ENCODE measurements around the gene FTO. TPM values are rescaled to one million over a fixed set of nuclear protein-coding genes. Genes with fewer than 3 reads are reported as not detected.

The FTO gene
- total RNA-seq, 1 donor from 2014 or later, result 50.2 TPM

GRCh38 chr16:54053891-54054820 is 350.2 kb downstream of the FTO start:
- Histone ChIP-seq H3K4me3 (no peak overlapping the region), H3K36me3 (peaks cover 3 to 5% of the 10 kb centered on the region in 2 donors), H3K4me1 (no peaks in the 10 kb centered on the region), H3K27ac (no peak overlapping the region), H3K27me3 (no peaks in the 10 kb centered on the region), H3K9me3 (no peaks in the 10 kb centered on the region)
- no peak for TF ChIP-seq CTCF (IDR thresholded peaks at IDR 0.05)
- no peak for DNase-seq (ENCODE audit: low spot score in 2 of 2)
- intact Hi-C loops (cut with DNase I), result no loop called here

GRCh38 chr16:54055191-54055590 is 351.2 kb downstream of the FTO start:
- no peak for TF ChIP-seq CTCF (IDR thresholded peaks at IDR 0.05)
- no peak for DNase-seq (ENCODE audit: low spot score in 2 of 2)
- H3K27ac ChIP-seq, result no peak overlapping the region
- intact Hi-C loops (cut with DNase I), result no loop called here
- H3K4me1 ChIP-seq, result no peaks in the 10 kb centered on the region
- no peaks in the 10 kb centered on the region for H3K9me3 ChIP-seq
- H3K36me3 ChIP-seq, result peaks cover 3 to 5% of the 10 kb centered on the region in 2 donors
- no peaks in the 10 kb centered on the region for H3K27me3 ChIP-seq
- H3K4me3 ChIP-seq, result no peak overlapping the region

GRCh38 chr16:54055864-54056263 is 351.9 kb downstream of the FTO start:
- Histone ChIP-seq H3K9me3 (no peaks in the 10 kb centered on the region), H3K27me3 (no peaks in the 10 kb centered on the region), H3K4me1 (no peaks in the 10 kb centered on the region), H3K27ac (no peak overlapping the region), H3K36me3 (peaks cover 3 to 5% of the 10 kb centered on the region in 2 donors), H3K4me3 (no peak overlapping the region)
- TF ChIP-seq CTCF (IDR thresholded peaks at IDR 0.05), result no peak
- intact Hi-C loops (cut with DNase I), result no loop called here
- DNase-seq (ENCODE audit: low spot score in 2 of 2), result no peak

- no peaks in the 10 kb centered on the region for H3K9me3 ChIP-seq
- intact Hi-C loops (cut with DNase I), result no loop called here
- no peak for DNase-seq (ENCODE audit: low spot score in 2 of 2)
- no peaks in the 10 kb centered on the region for H3K27me3 ChIP-seq
- H3K36me3 ChIP-seq, result peaks cover 3 to 5% of the 10 kb centered on the region in 2 donors
- no peak overlapping the region for H3K4me3 ChIP-seq
- TF ChIP-seq CTCF (IDR thresholded peaks at IDR 0.05), result no peak
- no peak overlapping the region for H3K27ac ChIP-seq
- no peaks in the 10 kb centered on the region for H3K4me1 ChIP-seq
Observed at GRCh38 chr16:54056921-54057320, 353.0 kb downstream of the FTO start.

- Histone ChIP-seq H3K27ac (no peak overlapping the region), H3K36me3 (peaks cover 0 to 3% of the 10 kb centered on the region in 2 donors), H3K4me3 (no peak overlapping the region), H3K9me3 (no peaks in the 10 kb centered on the region), H3K27me3 (no peaks in the 10 kb centered on the region), H3K4me1 (no peaks in the 10 kb centered on the region)
- DNase-seq (ENCODE audit: low spot score in 2 of 2), result no peak
- intact Hi-C loops (cut with DNase I), result no loop called here
- TF ChIP-seq CTCF (IDR thresholded peaks at IDR 0.05), result no peak
Observed at GRCh38 chr16:54059319-54059718, 355.4 kb downstream of the FTO start.
